ENCODE measurements around the gene KRTAP10-2.

DNA sequence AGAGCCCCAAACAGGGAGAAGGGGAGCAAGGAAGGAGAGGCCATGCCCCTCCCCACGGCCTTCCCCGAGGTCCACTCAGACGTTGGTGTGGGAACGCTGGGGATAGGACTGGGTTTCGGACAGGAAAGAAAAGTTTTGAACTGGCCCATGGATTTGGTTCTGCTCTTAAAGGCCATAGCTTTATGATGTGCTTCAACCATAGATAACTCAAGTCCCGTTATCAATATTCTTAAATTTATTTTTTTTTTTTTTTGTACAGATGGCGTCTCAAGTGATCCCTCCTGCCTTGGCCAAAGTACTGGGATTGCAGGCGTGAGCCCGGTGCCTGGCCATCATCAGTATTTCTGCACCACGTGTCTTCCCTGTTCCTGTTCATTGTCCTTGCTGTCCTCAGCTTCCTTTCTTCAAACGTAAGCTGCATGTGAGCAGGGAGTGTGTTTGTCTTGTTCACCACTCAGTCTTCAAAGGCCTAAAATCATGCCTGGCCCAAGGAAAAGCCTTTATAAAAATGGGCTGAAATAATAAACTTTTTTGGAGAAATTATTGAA, 10.5 kb downstream of the KRTAP10-2 start:
- TF ChIP-seq POLR2AphosphoS5 (IDR thresholded peaks at IDR 0.05; ENCODE audit: low read depth, low read length) = no peak
- no peak for TF ChIP-seq REST (IDR thresholded peaks at IDR 0.05; ENCODE audit: insufficient read depth in 1 of 2, low read depth in 2 of 2, low read length in 2 of 2)

Data from PFSK-1 (cell line).